ENCODE results near the gene PTPRD.

Gene PTPRD

DNA sequence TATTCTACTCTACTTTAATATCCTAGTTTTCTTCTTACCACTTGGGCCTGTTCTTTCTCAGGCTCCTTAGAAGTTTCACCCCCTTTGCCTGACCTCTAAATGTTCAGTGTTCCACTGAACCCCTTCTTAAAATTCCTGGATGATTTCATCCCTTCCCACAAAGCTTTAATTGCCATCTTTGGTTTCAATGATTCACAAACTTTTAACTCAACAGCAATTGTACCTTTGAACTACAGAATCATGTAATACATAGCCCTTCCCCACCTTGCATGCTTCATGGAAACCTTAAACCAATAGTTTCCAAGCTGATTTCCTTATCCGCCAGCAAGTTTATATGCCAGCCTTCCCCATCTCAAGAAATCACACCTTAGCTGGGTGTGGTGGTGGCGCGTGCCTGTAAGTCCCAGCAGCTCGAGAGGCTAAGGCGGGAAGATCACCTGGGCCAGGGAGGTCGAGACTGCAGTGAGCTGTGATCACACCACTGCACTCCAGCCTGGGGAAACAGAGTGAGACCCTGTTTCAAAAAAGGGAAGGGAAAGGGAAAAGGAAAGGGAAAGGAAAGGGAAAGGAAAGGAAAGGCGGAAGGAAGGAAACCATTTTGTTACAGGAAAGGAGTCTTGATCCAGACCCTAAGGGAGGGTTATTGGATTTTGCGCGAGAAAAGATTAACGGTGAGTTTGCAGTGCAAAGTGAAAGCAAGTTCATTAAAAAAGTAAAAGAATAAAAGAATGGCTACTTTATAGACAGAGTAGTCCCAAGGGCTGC, 1789.5 kb downstream of the PTPRD start:
- DNase-seq (ENCODE audit: low read depth) = no peak

- no peak for DNase-seq (ENCODE audit: low read depth)
Measured at GRCh38 chr9:8822667-8823025, 1790.2 kb downstream of the PTPRD start.

DNA sequence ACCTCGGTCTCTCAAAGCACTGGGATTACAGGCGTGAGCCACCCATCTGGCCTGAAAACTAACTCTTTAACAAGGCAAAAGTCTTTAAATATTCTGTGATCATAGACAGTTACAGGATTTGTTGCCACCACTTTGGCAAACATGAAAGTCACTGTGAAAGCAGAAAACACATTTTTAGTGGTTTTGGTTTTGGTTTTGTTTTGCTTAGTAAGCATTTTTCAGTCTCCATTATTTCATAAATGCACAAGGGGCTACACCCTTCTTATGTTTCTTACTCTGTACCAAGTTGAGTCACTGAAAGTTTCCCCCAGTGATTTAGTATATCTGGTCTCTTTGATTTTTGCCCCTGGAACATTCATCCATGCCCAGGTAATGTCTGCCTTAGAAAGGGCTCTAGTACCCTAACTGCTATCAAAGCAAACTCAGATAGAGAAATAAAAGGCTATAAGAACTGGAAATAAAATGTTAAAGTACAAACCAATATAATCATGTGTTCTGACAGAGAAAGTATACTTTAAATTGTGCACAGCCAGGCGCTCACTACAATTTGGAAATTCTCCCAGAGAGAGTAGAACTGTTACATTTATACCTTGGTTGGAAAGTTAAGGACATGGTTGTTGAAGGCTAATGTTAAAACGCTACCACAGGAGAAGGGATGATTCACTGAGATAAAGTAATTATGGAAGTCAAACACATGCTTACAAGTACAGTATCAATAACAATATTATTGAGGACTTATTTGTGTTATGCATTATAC, 1790.7 kb downstream of the PTPRD start:
- DNase-seq (ENCODE audit: low read depth) = no peak

- DNase-seq (ENCODE audit: low read depth) = no peak
Measured at GRCh38 chr9:8817335-8817734, 1795.5 kb downstream of the PTPRD start.

- no peak for DNase-seq (ENCODE audit: low read depth)
Measured at GRCh38 chr9:8816361-8816760, 1796.4 kb downstream of the PTPRD start.

GRCh38 chr9:8815931-8816330, 1796.9 kb downstream of the PTPRD start:
- DNase-seq (ENCODE audit: low read depth) = no peak

DNA sequence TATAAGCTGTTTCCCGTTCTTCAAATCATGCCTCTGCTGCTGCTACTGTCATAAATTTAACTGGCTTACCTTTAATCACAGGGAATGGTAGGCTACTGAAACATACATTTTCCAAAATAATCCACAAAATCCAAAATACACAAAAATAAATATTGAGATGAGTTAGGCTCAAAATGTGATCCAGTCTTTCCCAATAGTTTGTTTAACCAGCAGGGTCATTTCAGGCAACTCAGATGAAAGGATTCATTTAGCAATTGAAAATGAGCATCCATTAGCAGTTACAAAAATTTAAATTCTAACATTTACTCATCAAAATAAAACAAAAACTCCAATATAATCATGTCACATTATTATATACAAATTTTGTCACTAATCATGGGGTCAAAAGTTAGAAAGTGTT, 1797.6 kb downstream of the PTPRD start:
- DNase-seq (ENCODE audit: low read depth) = no peak

GRCh38 chr9:8812888-8813287, 1799.9 kb downstream of the PTPRD start:
- DNase-seq (ENCODE audit: low read depth) = no peak

DNA sequence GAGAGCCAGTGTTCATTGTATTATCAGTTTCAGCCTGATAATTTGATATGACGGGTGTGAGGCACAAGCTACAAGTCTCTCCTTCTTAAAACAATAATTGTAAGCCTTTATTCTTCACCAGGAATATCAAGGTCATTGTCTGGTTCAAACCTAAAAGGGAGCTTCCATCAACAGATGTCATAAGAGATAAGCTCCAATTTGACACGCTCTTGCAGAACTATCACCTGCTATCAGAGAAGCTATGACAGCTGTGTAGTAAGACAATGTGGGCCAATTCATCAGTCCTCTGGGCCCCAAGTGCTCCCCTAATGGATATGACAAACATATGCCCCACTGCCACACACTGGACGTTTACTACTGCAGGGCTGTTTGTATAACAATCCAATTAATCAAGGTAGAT, 1803.1 kb downstream of the PTPRD start:
- no peak for DNase-seq (ENCODE audit: low read depth)

DNA sequence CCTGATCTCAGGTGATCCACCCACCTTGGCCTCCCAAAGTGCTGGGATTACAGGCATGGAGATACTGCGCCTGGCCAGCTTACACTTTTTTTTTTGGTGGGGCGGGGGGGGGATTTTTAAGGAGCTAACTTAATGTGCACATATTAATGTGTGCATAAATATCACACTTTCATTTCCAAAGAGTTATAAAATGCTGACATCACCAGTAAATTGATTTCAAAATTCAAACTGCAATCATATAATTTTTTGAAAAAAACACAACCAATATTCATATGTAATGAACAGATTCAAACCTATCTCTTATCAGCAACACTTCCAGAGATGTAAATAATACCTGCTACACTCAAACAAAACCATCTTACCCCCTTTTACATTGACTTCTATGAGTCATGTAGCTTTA, 1806.7 kb downstream of the PTPRD start:
- DNase-seq (ENCODE audit: low read depth) = no peak

GRCh38 chr9:8804613-8805012, 1808.2 kb downstream of the PTPRD start:
- DNase-seq (ENCODE audit: low read depth) = no peak

DNA sequence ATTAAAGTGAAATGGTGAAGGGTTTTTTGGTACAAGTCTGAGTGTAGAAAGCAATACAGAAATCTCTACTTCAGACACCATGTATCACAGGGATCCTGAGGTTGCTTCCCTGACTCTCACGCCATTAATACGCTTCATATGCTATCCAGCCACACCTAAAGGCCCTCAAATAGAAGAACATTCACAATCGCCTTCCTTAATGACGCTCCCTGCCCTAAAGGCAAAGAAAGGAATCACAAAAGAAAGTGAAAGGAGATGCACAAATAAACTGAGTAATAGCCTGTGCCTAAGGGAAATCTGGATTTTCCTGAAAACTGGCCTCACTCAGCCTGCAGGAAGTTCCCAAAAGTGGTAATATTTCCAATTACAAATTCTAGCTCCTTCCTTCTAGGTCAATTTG, 1810.6 kb downstream of the PTPRD start:
- DNase-seq (ENCODE audit: low read depth) = no peak

DNA sequence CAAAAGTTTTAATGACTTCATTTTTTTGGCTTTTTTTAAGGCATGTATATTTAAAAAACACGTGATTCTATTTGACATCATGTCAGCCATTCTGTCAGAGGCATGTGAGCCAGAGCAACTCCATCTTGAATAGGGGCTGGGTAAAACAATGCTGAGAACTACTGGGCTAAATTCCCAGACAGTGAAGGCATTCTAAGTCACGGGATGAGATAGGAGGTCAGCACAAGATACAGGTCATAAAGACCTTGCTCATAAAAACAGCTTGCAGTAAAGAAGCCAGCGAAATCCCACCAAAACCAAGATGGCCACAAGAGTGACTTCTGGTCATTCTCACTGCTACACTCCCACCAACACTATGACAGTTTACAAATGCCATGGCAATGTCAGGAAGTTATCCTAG, 1812.6 kb downstream of the PTPRD start:
- no peak for DNase-seq (ENCODE audit: low read depth)

GRCh38 chr9:8799615-8800014, 1813.2 kb downstream of the PTPRD start:
- DNase-seq (ENCODE audit: low read depth) = no peak

- DNase-seq (ENCODE audit: low read depth) = no peak
Measured at GRCh38 chr9:8799206-8799605, 1813.6 kb downstream of the PTPRD start.

GRCh38 chr9:8784838-8785237, 1828.0 kb downstream of the PTPRD start:
- DNase-seq (ENCODE audit: low read depth) = no peak

DNA sequence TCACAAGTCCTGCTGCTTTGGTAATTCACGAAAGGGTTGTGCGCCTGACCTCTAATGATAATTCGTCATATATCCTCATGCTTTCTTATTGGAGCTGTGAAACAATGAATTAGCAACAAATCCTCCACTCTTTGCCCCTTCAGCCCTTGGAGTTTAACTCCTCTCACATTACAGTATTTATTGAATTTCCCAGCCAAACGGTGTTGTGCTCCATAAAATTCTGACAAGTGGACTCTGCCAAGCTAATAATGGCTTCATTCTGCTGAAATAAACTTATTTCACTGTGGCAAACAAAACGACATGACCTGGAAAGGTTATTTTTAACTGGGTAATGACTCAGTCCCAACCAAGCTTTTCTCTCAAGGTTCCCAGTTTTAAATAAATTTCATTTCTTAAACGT, 1828.9 kb downstream of the PTPRD start:
- no peak for DNase-seq (ENCODE audit: low read depth)

DNA sequence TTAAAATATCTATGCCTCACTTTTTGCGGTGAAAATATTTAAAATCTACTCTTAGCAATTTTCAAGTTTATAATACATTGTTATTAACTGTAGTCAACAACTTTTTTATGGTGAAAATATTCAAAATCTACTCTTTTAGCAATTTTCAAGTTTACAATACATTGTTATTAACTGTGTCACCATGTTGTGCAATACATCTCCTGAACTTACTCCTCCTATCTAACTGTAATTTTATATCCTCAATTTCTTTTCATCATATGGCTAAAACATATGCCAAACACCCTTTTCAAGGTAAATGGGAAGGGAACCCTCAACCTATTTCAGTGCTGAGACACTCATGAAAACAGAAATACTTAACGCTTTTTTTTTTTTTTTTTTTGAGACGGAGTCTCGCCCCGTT, 1830.6 kb downstream of the PTPRD start:
- no peak for DNase-seq (ENCODE audit: low read depth)

DNA sequence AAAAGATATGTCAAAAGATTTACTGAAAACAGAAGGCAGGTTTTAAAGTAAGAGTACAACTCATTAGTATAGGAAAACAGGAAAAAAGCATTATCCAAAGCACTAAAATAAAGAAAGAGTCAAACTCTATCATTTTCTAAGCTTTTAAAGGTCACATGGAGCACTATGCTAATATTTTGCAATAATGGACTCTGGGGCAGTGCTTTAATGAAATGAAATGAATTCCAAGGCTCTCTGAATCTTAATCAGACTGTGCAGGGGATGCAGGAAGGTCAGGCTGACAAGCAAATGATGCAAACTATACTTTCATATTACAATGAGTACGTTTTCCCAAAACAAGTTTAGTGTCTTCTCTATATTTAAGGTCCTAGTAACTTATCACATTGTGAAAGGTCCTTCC, 1831.3 kb downstream of the PTPRD start:
- no peak for DNase-seq (ENCODE audit: low read depth)

DNA sequence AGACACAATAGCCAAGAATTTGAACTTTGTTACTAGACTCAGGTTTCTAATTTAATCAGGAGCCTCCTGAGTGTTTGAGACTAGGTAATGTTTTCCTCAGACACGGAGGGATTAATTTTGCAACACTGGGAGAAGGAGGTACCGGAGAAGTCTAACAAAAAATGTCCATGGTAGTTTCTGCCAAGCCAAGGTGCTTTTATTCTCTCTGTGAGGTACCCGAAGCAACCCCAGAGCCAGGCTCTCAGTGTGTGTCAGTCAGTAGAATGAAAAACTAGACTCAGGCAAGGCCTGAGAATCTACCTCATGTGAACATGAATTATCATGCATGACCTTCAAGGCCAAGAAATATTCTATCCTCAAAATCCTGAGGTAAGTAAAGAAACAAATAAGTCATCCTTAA, 1832.4 kb downstream of the PTPRD start:
- no peak for DNase-seq (ENCODE audit: low read depth)

- DNase-seq (ENCODE audit: low read depth) = no peak
Measured at GRCh38 chr9:8779478-8779877, 1833.3 kb downstream of the PTPRD start.

GRCh38 chr9:8778356-8778755, 1834.4 kb downstream of the PTPRD start:
- DNase-seq (ENCODE audit: low read depth) = no peak

GRCh38 chr9:8772302-8772701, 1840.5 kb downstream of the PTPRD start:
- no peak for DNase-seq (ENCODE audit: low read depth)

DNA sequence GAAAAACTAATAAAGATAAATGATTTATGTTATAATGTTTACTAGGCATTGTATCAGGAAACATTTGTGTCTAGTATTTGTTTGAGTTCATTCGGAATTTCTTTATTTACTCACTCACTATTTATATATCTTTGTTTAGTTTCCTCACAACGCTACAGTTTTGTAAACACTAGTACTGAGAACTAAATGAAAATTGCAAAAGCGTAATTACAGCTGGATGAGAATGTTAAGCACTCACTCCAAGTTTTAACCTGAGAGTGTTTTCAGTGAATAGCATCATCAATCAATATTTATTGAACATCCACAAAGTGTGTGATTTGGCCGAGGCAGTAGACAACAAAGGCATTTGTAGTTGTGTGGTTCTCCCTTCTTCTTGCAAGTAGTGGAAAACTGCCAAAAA, 1843.6 kb downstream of the PTPRD start:
- DNase-seq (ENCODE audit: low read depth) = no peak

All from EH (cell line).